GM18519 (cell line): ENCODE results near the gene CCSER2.
A peak's percentile ranks its signal among the peaks of the same experiment; 100 is the strongest.
"Not testable (repeated sequence)": the region's sequence is repeated elsewhere in the genome, so short reads cannot be mapped to it uniquely, and the experiment has no call there.

Experiments
- ATAC-seq: cut with Tn5 transposase; IDR thresholded peaks from one replicate; pipeline ENCODE4 v1.9.1; 2021; ENCODE audit warnings: mild to moderate bottlenecking, moderate library complexity; ENCODE audit not compliant: unreplicated experiment, low FRiP score

Gene CCSER2

GRCh38 chr10:84344526-84344925, 16.1 kb downstream of the CCSER2 start:
- no peak for ATAC-seq

DNA sequence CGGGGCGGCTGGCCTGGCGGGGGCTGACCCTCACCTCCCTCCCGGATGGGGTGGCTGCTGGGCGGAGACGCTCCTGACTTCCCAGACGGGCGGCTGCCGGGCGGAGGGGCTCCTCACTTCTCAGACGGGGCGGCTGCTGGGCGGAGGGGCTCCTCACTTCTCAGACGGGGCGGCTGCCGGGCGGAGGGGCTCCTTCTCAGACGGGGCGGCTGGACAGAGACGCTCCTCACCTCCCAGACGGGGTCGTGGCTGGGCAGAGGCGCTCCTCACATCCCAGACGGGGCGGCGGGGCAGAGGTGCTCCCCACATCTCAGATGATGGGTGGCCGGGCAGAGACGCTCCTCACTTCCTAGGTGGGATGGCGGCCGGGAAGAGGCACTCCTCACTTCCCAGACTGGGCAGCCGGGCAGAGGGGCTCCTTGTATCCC, 19.2 kb downstream of the CCSER2 start:
- not testable (repeated sequence) for ATAC-seq

- ATAC-seq, result no peak
Observed at GRCh38 chr10:84348447-84348846, 20.1 kb downstream of the CCSER2 start.

GRCh38 chr10:84348860-84349259, 20.5 kb downstream of the CCSER2 start:
- ATAC-seq, result no peak

- peak; percentile 85 for ATAC-seq
Observed at GRCh38 chr10:84352251-84352842, 24.0 kb downstream of the CCSER2 start.

GRCh38 chr10:84353052-84353803, 24.8 kb downstream of the CCSER2 start:
- no peak for ATAC-seq

DNA sequence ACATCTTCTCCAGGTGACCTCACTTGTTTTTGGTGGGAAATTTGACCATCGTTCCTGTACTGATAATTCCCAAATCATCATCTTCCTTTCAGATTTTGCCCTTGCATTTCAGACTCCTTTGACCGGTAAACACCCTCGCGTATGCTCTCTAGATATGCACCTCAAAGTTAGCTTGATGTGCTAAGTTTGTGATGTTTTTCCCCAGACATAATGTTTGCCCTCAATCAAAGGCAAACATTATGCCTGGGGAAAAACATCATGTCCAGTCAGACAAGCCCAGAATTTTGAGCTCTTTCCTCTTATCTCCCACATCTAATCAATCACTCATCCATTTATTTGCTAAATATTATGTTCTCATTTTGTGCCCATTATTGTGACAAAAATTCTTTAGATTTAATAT, 26.2 kb downstream of the CCSER2 start:
- no peak for ATAC-seq

DNA sequence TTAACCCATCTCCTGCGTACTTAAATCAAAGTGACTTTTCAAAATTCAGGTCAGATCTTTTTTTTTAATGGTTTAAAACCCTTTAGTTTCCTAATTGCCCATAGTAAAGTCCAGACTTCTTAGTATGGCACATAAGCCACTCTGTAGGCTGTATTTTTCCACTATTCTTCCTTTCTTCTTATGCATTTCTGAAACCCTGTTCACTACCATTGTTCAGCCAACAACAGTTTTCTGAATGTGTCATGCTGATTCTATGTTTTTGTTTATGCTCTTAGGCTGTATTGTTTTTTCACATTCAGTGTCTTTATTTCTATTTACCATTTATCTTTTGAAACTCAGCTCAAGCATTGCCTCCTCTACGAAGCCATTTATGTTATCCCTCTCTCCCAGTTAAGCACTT, 26.7 kb downstream of the CCSER2 start:
- no peak for ATAC-seq

GRCh38 chr10:84356928-84357327, 28.5 kb downstream of the CCSER2 start:
- ATAC-seq, result no peak

DNA sequence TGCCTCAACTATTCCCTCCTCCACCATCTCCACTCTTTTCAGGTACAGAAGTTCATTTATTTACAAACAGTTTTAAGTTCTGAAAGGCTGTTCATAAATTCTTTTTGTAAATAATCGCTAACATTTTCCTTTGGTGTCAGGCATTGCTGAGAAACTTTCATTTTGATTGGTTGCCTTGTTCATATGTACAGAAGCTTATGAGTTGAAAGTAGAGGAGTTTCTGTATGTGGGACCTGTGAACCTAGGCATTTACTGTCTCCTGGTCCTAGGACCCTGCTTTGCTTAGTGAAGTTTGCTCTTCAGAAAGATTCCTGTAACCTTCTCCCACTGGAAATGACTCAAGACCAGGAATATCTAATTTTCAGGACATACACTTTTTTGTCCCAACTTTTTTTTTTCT, 30.4 kb downstream of the CCSER2 start:
- ATAC-seq, result no peak

DNA sequence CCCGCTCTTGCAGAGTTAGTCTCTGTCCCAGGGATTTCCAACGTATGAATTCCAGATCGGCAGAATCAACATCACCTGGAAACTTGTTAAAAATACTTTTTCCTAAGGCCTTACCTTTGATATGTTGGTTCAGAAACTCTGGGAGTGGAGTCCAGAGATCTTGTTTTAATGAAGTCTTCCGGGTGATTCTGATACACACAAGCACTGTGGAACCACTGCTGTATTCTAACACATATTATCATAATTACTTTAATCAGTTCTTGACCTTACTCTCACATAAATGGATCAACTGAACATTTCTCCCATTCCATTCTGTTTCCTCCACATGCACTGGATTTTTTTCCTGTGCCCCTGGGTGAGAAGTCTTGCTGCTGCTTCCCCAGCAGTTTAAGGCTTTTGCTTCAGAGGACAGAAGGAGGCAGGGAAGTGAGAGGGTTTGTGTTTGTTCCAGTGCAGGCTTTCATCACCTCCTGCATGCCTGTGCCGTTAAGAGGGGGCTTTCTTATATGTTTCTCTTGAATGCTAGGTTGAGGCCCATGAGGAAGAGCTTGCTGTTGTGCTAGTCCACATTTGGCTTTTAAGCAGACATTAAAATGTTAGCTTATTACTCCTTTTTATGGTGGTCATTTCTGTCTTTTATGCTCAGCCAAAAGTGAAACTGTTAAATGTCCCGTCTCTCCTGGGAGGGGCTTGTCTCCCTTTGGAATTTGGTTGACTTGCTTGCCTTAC, 32.4 kb downstream of the CCSER2 start:
- ATAC-seq, result no peak

DNA sequence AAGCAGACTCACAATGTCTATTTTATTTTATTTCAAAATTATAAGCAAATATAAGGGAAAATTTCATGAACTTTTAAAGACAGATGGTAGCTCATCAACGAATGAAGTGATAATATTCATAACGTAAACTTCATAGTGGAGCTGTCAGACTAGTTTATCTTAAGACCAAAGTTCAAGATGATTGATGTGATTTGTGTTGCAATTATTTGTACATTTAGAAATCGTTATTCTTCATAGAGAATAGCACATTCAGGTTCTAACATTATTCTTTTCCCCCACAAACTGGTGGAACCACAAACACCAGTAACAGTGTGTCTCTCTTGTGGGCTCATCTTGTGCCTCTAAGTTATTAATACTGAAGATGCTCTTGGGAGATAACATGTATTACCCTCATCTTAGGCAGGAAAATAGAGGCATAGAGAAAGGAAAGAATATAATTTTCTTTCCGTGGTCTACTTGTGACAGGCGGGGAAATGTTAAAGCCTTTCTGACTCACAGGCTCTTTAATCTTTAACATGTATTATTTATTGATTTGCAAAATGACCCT, 37.0 kb downstream of the CCSER2 start:
- no peak for ATAC-seq

GRCh38 chr10:84366041-84366440, 37.7 kb downstream of the CCSER2 start:
- ATAC-seq, result no peak

DNA sequence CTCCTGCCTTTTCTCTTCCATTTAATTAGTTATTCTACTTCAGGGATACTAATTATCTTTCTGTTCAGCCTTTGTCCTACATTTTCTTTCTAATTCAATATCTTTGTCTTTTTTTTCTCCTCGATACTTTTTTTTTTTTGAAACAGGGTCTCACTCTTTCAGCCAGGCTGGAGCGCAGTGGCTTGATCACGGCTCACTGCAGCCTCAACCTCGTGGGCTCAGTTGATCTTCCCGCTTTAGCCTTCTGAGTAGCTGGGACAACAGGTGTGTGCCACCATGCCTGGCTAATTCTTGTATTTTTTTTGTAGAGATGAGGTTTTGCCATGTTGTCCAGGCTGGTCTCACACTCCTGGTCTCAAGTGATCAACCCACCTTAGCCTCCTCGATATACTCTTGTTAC, 38.9 kb downstream of the CCSER2 start:
- no peak for ATAC-seq

DNA sequence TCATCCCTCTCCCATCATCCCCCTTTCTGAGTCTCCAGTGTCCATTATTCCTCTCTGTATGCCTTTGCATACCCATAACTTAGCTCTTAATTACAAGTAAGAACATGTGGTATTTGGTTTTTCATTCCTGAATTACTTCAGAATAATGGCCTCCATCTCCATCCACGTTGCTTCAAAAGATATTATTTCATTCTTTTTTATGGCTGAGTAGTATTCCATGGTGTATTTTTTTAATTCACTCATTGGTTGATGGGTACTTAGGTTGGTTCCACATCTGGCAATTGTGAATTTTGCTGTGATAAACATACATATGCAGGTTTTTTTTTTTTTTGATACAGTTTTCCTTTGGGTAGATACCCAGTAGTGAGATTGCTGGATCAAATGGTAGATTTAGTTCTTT, 40.4 kb downstream of the CCSER2 start:
- ATAC-seq, result no peak

- no peak for ATAC-seq
Observed at GRCh38 chr10:84370283-84370682, 41.9 kb downstream of the CCSER2 start.

- ATAC-seq, result no peak
Observed at GRCh38 chr10:84371944-84372343, 43.6 kb downstream of the CCSER2 start.

DNA sequence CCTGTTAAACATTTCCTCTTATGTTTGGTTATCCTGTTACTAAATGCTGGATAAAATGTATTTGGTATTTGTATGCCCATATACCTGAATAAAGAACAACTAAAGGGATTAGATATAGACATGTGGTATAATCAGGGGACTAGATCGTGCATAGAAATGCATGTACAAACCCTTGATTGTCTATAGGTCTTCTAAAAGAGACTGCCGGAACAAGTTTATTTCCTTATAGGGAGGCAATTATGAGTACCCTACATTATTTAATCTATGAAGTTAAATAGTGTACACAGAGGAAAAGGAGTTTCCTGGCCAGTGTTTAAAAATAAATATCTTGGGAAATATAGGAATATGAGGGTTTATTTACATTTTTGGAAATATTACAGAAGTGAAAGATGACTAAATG, 44.6 kb downstream of the CCSER2 start:
- no peak for ATAC-seq

- ATAC-seq, result no peak
Observed at GRCh38 chr10:84374455-84374854, 46.1 kb downstream of the CCSER2 start.

DNA sequence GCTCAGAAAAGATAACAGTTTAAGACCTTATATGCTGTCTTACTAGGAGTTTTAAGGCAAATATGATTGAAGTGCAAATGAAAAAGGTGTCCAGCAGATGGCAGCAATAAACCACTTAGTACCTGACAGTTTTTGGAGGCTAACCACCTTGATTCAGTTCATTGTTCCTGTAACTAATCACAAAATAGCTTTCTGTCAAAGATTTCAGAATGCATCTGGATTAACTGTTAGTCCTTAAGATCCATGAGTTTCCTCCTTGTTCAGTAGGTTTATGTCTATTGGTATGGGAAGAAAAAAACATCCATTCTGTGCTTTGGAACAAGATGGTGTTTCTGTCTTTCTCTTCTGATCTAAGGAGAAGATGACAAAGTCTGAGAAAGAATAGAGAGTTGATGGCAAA, 46.6 kb downstream of the CCSER2 start:
- ATAC-seq, result peak; percentile 61

- ATAC-seq, result no peak
Observed at GRCh38 chr10:84375881-84376280, 47.5 kb downstream of the CCSER2 start.
